Activated naive CD8-positive, alpha-beta T cell treated with anti-CD3 and anti-CD28 coated beads, Interleukin-2, amount 50 U/mL, for 24 hours (primary cell): ENCODE data around the gene NEXN.
"Not testable (repeated sequence)": the region's sequence is repeated elsewhere in the genome, so short reads cannot be mapped to it uniquely, and the experiment has no call there.

Experiments used
- ATAC-seq: fragments of 150-1000 bp; cut with Tn5 transposase; one replicate; pipeline ENCODE4 v1.10.0; 2021
- DNase-seq: peaks from one replicate; pipeline ENCODE4 v3.0.0; 2021
- H3K27ac Mint-ChIP-seq: one replicate; pipeline ENCODE4 v1.8.0; 2021; ENCODE audit warnings: mild to moderate bottlenecking, mixed read lengths
- H3K27me3 Mint-ChIP-seq: one replicate; pipeline ENCODE4 v1.8.0; 2021; ENCODE audit warnings: mixed read lengths
- H3K36me3 Mint-ChIP-seq: one replicate; pipeline ENCODE4 v1.8.0; 2021; ENCODE audit warnings: low read depth, mixed read lengths
- H3K4me1 Mint-ChIP-seq: one replicate; pipeline ENCODE4 v1.8.0; 2021; ENCODE audit warnings: mixed read lengths
- H3K4me3 Mint-ChIP-seq: one replicate; pipeline ENCODE4 v1.8.0; 2021; ENCODE audit warnings: mild to moderate bottlenecking, moderate library complexity, mixed read lengths
- H3K9me3 Mint-ChIP-seq: one replicate; pipeline ENCODE4 v1.8.0; 2021; ENCODE audit warnings: mixed read lengths

Gene NEXN

GRCh38 chr1:77882411-77882810, 6.0 kb upstream of the NEXN start:
- Mint-ChIP-seq H3K9me3 (no peaks in the 10 kb centered on the region), H3K27ac (no peak overlapping the region), H3K4me3 (no peak overlapping the region), H3K36me3 (peaks cover 7% of the 10 kb centered on the region), H3K27me3 (peaks cover 12% of the 10 kb centered on the region), H3K4me1 (no peaks in the 10 kb centered on the region)
- ATAC-seq (no peak), DNase-seq (no peak)

GRCh38 chr1:77888781-77889642, 588 bp downstream of the NEXN start:
- Mint-ChIP-seq H3K4me3 (peak overlapping the region; percentile 70), H3K27me3 (peaks cover 27% of the 10 kb centered on the region), H3K27ac (no peak overlapping the region), H3K36me3 (peaks cover 4% of the 10 kb centered on the region), H3K9me3 (no peaks in the 10 kb centered on the region), H3K4me1 (peaks cover 11% of the 10 kb centered on the region)
- DNase-seq (peak; percentile 25), ATAC-seq (peak; percentile 83)

- Mint-ChIP-seq H3K27me3 (peaks cover 27% of the 10 kb centered on the region), H3K9me3 (no peaks in the 10 kb centered on the region), H3K4me1 (peaks cover 11% of the 10 kb centered on the region), H3K4me3 (no peak overlapping the region), H3K36me3 (peaks cover 4% of the 10 kb centered on the region), H3K27ac (no peak overlapping the region)
- ATAC-seq (no peak), DNase-seq (no peak)
Observed at GRCh38 chr1:77889671-77890070, 1.2 kb downstream of the NEXN start.

- no peaks in the 10 kb centered on the region for H3K9me3 Mint-ChIP-seq
- no peak overlapping the region for H3K27ac Mint-ChIP-seq
- ATAC-seq, result no peak
- H3K36me3 Mint-ChIP-seq, result peaks cover 3% of the 10 kb centered on the region
- H3K4me3 Mint-ChIP-seq, result no peak overlapping the region
- H3K4me1 Mint-ChIP-seq, result peaks cover 11% of the 10 kb centered on the region
- DNase-seq, result no peak
- H3K27me3 Mint-ChIP-seq, result peaks cover 22% of the 10 kb centered on the region
Observed at GRCh38 chr1:77891200-77891599, 2.8 kb downstream of the NEXN start.

GRCh38 chr1:77899647-77900320, 11.4 kb downstream of the NEXN start:
- Mint-ChIP-seq H3K27ac (no peak overlapping the region), H3K4me1 (no peaks in the 10 kb centered on the region), H3K4me3 (no peak overlapping the region), H3K9me3 (no peaks in the 10 kb centered on the region), H3K27me3 (no peaks in the 10 kb centered on the region), H3K36me3 (peaks cover 1% of the 10 kb centered on the region)
- no peak for DNase-seq
- no peak for ATAC-seq

- Mint-ChIP-seq H3K4me1 (no peaks in the 10 kb centered on the region), H3K27ac (no peak overlapping the region), H3K4me3 (no peak overlapping the region), H3K27me3 (no peaks in the 10 kb centered on the region), H3K9me3 (no peaks in the 10 kb centered on the region), H3K36me3 (peaks cover 1% of the 10 kb centered on the region)
- DNase-seq (peak; percentile 15), ATAC-seq (no peak)
Observed at GRCh38 chr1:77900687-77901293, 12.4 kb downstream of the NEXN start.

GRCh38 chr1:77905603-77906002, 17.2 kb downstream of the NEXN start:
- no peak overlapping the region for H3K27ac Mint-ChIP-seq
- no peak for DNase-seq
- no peak overlapping the region for H3K4me3 Mint-ChIP-seq
- no peaks in the 10 kb centered on the region for H3K27me3 Mint-ChIP-seq
- no peak for ATAC-seq
- no peaks in the 10 kb centered on the region for H3K9me3 Mint-ChIP-seq
- H3K4me1 Mint-ChIP-seq, result no peaks in the 10 kb centered on the region
- no peaks in the 10 kb centered on the region for H3K36me3 Mint-ChIP-seq

- DNase-seq (no peak), ATAC-seq (no peak)
- Mint-ChIP-seq H3K9me3 (no peaks in the 10 kb centered on the region), H3K27me3 (no peaks in the 10 kb centered on the region), H3K36me3 (no peaks in the 10 kb centered on the region), H3K4me1 (no peaks in the 10 kb centered on the region), H3K27ac (no peak overlapping the region), H3K4me3 (no peak overlapping the region)
Observed at GRCh38 chr1:77906019-77906545, 17.7 kb downstream of the NEXN start.

GRCh38 chr1:77906624-77907023, 18.2 kb downstream of the NEXN start:
- no peak overlapping the region for H3K4me3 Mint-ChIP-seq
- no peak for ATAC-seq

GRCh38 chr1:77910116-77910515, 21.7 kb downstream of the NEXN start:
- Mint-ChIP-seq H3K4me1 (no peaks in the 10 kb centered on the region), H3K27ac (no peak overlapping the region), H3K27me3 (no peaks in the 10 kb centered on the region), H3K4me3 (no peak overlapping the region), H3K9me3 (no peaks in the 10 kb centered on the region), H3K36me3 (no peaks in the 10 kb centered on the region)
- ATAC-seq (no peak), DNase-seq (no peak)

More at GRCh38 chr1:77906624-77907023, 18.2 kb downstream of the NEXN start:
- Mint-ChIP-seq H3K4me1 (no peaks in the 10 kb centered on the region), H3K9me3 (no peaks in the 10 kb centered on the region), H3K36me3 (no peaks in the 10 kb centered on the region), H3K27me3 (no peaks in the 10 kb centered on the region), H3K27ac (no peak overlapping the region)
- DNase-seq, result no peak

- not testable (repeated sequence) for H3K27ac Mint-ChIP-seq, H3K36me3 Mint-ChIP-seq, ATAC-seq, H3K4me3 Mint-ChIP-seq, H3K4me1 Mint-ChIP-seq, H3K9me3 Mint-ChIP-seq, H3K27me3 Mint-ChIP-seq, DNase-seq
Observed at GRCh38 chr1:77918918-77919317, 30.5 kb downstream of the NEXN start.

- ATAC-seq, result no peak
- DNase-seq, result no peak
- Mint-ChIP-seq H3K9me3 (no peaks in the 10 kb centered on the region), H3K27me3 (no peaks in the 10 kb centered on the region), H3K4me1 (peaks cover 10% of the 10 kb centered on the region), H3K27ac (no peak overlapping the region), H3K36me3 (no peaks in the 10 kb centered on the region), H3K4me3 (no peak overlapping the region)
Observed at GRCh38 chr1:77925518-77925917, 37.1 kb downstream of the NEXN start.

- no peak overlapping the region for H3K4me3 Mint-ChIP-seq
- no peak for DNase-seq
- no peaks in the 10 kb centered on the region for H3K9me3 Mint-ChIP-seq
- ATAC-seq, result no peak
- H3K27ac Mint-ChIP-seq, result no peak overlapping the region
- H3K4me1 Mint-ChIP-seq, result peaks cover 10% of the 10 kb centered on the region
- H3K27me3 Mint-ChIP-seq, result no peaks in the 10 kb centered on the region
- no peaks in the 10 kb centered on the region for H3K36me3 Mint-ChIP-seq
Observed at GRCh38 chr1:77925956-77926355, 37.5 kb downstream of the NEXN start.

- peaks cover 10% of the 10 kb centered on the region for H3K4me1 Mint-ChIP-seq
- no peak for DNase-seq
- no peaks in the 10 kb centered on the region for H3K27me3 Mint-ChIP-seq
- ATAC-seq, result no peak
- H3K36me3 Mint-ChIP-seq, result no peaks in the 10 kb centered on the region
- peak overlapping the region; percentile 77 for H3K4me3 Mint-ChIP-seq
- no peaks in the 10 kb centered on the region for H3K9me3 Mint-ChIP-seq
- H3K27ac Mint-ChIP-seq, result peak overlapping the region; percentile 56
Observed at GRCh38 chr1:77926561-77927357, 38.3 kb downstream of the NEXN start.
